H1 (cell line): ENCODE results near the gene UHRF1. TPM values are rescaled to one million over a fixed set of nuclear protein-coding genes. Genes with fewer than 3 reads are reported as not detected.

Experiments used
- EP300 ChIP-seq, 2 experiments: IDR thresholded peaks; 1 replicate in 1 of 2; 2 replicates in 1 of 2; pipeline ENCODE4 v1.6.1; 2011 to 2012; ENCODE audit warnings: low read depth in 2 of 2, low read length in 2 of 2, mild to moderate bottlenecking in 2 of 2, borderline replicate concordance in 1 of 2, inconsistent platforms in 1 of 2, moderate library complexity in 1 of 2
- POU5F1 ChIP-seq: IDR thresholded peaks from 2 replicates; pipeline ENCODE4 v1.6.1; 2011; ENCODE audit warnings: low read depth, mild to moderate bottlenecking, low read length, moderate library complexity
- RXRA ChIP-seq: IDR thresholded peaks from 2 replicates; pipeline ENCODE4 v1.6.1; 2011; ENCODE audit warnings: low read depth, mild to moderate bottlenecking, low read length, moderate library complexity; ENCODE audit not compliant: insufficient read depth
- TBP ChIP-seq: IDR thresholded peaks from 2 replicates; pipeline ENCODE4 v1.6.1; 2011; ENCODE audit warnings: low read depth, low read length, improper control_type of control experiment
- TEAD4 ChIP-seq: IDR thresholded peaks from 2 replicates; pipeline ENCODE4 v1.6.1; 2012; ENCODE audit warnings: low read depth, low read length, inconsistent platforms, mixed read lengths
- polyA plus RNA-seq, 7 experiments: library from polyadenylated mRNA; depleted of rRNA in 3 of 7; stranded (reverse) in 5 of 7; unstranded in 2 of 7; fragments of >200 nt in 5 of 7; fragments of 200-250 nt in 2 of 7; gene quantifications; 1 replicate in 5 of 7; 2 replicates in 1 of 7; 4 replicates in 1 of 7; pipeline versions ENCODE4 v1.2.1 to v1.2.3, GENCODE V29; 2011 to 2013; ENCODE audit warnings: missing spikeins in 2 of 7, mixed read lengths in 2 of 7
- total RNA-seq: library from RNA; stranded (reverse); fragmentation: NEBNext Ultra II Directional; extraction: Animal tissue kit (Norgen Biotek cat#: 25700); gene quantifications from 2 replicates; pipeline ENCODE4 v1.2.1, GENCODE V29; 2021

The UHRF1 gene
- total and polyA plus RNA-seq, 2 of the 8 experiments (the other 6 are each of a cell fraction or from before 2014, with no cell fraction given): 14.7 to 65.8 TPM

- TF ChIP-seq RXRA: no peak
- no peak for TF ChIP-seq TEAD4
- no peak for TF ChIP-seq POU5F1
- no peak for TF ChIP-seq EP300 (IDR thresholded peaks at IDR 0.05; ENCODE audit: borderline replicate concordance in 1 of 2, low read depth in 2 of 2, low read length in 2 of 2)
- TF ChIP-seq TBP: no peak
Measured at GRCh38 chr19:4955274-4955673, 46.0 kb downstream of the UHRF1 start (continued).
